ENCODE data around the gene SRSF8. TPM values are rescaled to one million over a fixed set of nuclear protein-coding genes. Genes with fewer than 3 reads are reported as not detected.

Gene SRSF8
- total RNA-seq, 2 donors from 2014 or later = 16.3 to 20.1 TPM

DNA sequence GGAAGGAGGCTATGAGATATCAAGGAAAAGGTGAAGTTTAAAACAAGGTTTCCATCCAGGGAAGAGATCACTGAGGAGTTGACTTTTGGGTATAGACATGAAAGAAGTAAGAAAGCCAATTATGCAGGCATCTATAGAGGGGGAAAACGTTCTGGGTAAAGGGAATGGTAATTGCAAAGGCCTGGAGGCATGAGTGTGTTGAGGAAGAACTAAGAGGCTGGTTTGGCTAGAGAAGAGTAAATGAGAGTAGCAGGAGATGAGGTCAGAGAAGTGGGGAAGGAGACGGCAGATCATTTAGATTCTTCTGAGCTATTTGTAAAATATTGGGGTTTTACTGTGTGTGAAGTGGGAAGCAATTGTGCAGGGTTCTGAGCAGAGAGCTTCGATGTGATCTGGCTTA lies 30.5 kb downstream of the SRSF8 start:
- Histone ChIP-seq H3K27ac (ENCODE audit: low read depth, low read length) (no peak overlapping the region), H3K4me3 (ENCODE audit: low read length) (no peak overlapping the region), H3K9me3 (ENCODE audit: control insufficient read depth, low read length) (no peaks in the 10 kb centered on the region), H3K27me3 (ENCODE audit: control insufficient read depth, insufficient read depth, low read length, poor library complexity, severe bottlenecking) (peaks cover 34% of the 10 kb centered on the region), H3K9ac (ENCODE audit: extremely low read depth, low read length, poor library complexity, severe bottlenecking) (no peak overlapping the region), H3K36me3 (ENCODE audit: control insufficient read depth, insufficient read depth, low read length) (no peaks in the 10 kb centered on the region), H3K4me1 (ENCODE audit: control insufficient read depth, insufficient read depth, low read length) (no peaks in the 10 kb centered on the region)
- H3K36me3 Mint-ChIP-seq (ENCODE audit: low read depth) = no peaks in the 10 kb centered on the region
- DNase-seq = no peak
- peaks cover 11% of the 10 kb centered on the region for H3K4me1 Mint-ChIP-seq
- TF ChIP-seq, protein P1, sequence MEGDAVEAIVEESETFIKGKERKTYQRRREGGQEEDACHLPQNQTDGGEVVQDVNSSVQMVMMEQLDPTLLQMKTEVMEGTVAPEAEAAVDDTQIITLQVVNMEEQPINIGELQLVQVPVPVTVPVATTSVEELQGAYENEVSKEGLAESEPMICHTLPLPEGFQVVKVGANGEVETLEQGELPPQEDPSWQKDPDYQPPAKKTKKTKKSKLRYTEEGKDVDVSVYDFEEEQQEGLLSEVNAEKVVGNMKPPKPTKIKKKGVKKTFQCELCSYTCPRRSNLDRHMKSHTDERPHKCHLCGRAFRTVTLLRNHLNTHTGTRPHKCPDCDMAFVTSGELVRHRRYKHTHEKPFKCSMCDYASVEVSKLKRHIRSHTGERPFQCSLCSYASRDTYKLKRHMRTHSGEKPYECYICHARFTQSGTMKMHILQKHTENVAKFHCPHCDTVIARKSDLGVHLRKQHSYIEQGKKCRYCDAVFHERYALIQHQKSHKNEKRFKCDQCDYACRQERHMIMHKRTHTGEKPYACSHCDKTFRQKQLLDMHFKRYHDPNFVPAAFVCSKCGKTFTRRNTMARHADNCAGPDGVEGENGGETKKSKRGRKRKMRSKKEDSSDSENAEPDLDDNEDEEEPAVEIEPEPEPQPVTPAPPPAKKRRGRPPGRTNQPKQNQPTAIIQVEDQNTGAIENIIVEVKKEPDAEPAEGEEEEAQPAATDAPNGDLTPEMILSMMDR (conservative IDR thresholded peaks at IDR 0.05) = no peak
- H3K27ac Mint-ChIP-seq = no peak overlapping the region
- H3K27me3 Mint-ChIP-seq (ENCODE audit: insufficient read depth) = peaks cover 55% of the 10 kb centered on the region
- H3K9me3 Mint-ChIP-seq = no peaks in the 10 kb centered on the region
- H3K4me3 Mint-ChIP-seq = no peak overlapping the region
- WGBS, 2 experiments (ENCODE audit: insufficient coverage in 1 of 2, insufficient read length in 1 of 2) = 59 to 64% methylated on average over 3 of the region's 3 CpGs

DNA sequence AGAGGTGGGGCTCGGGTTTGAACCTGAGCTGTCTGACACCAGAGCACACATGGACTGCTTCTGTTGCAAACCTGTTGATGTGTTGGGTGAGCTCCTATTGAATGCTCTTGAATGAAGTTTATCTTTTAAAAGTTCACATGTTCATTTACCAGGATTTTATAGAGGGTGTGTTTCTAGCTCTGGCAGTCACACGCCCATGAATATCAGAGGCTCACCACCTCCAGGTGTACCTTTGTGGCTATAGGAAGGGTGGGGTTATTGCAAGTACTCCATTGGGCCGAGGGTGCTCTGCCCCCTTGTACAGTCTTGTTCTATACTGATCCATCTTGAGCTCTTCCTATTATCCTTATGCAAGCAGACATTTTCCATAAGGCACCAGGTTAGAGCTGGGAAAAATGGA lies 32.1 kb downstream of the SRSF8 start:
- Histone ChIP-seq H3K27ac (ENCODE audit: low read depth, low read length) (no peak overlapping the region), H3K36me3 (ENCODE audit: control insufficient read depth, insufficient read depth, low read length) (no peaks in the 10 kb centered on the region), H3K9ac (ENCODE audit: extremely low read depth, low read length, poor library complexity, severe bottlenecking) (no peak overlapping the region), H3K27me3 (ENCODE audit: control insufficient read depth, insufficient read depth, low read length, poor library complexity, severe bottlenecking) (peaks cover 34% of the 10 kb centered on the region), H3K9me3 (ENCODE audit: control insufficient read depth, low read length) (no peaks in the 10 kb centered on the region), H3K4me3 (ENCODE audit: low read length) (no peak overlapping the region), H3K4me1 (ENCODE audit: control insufficient read depth, insufficient read depth, low read length) (no peaks in the 10 kb centered on the region)
- WGBS, 2 experiments (ENCODE audit: insufficient coverage in 1 of 2, insufficient read length in 1 of 2) = 80 to 93% methylated on average over 2 to 3 of the region's 3 CpGs
- Mint-ChIP-seq H3K4me1 (peaks cover 16% of the 10 kb centered on the region), H3K27me3 (ENCODE audit: insufficient read depth) (peaks cover 55% of the 10 kb centered on the region), H3K9me3 (no peaks in the 10 kb centered on the region), H3K27ac (no peak overlapping the region), H3K4me3 (no peak overlapping the region), H3K36me3 (ENCODE audit: low read depth) (no peaks in the 10 kb centered on the region)
- TF ChIP-seq, protein P1 (conservative IDR thresholded peaks at IDR 0.05) = no peak
- DNase-seq = no peak

DNA sequence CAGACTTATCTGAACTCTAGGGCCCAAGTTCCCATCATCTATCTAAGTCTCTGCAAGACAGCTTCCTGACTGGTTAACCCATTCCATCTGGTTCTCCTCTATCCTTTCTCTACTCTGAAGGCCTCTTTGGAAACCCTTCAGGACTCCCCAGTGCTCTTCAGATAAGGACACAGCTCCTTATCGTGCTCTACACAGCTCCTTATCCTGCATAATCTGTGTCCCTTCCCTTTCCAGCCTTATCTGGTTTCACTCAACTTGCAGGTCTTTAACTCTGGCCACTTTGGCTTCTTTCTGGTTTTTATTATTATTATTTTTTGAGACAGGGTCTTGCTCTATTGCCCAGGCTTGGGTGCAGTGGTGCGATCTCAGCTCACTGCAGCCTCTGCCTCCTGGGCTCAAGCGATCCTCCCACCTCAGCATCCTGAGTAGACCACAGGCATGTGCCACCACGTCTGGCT lies 33.5 kb downstream of the SRSF8 start:
- H3K27ac ChIP-seq (ENCODE audit: low read depth, low read length) = no peak overlapping the region
- no peaks in the 10 kb centered on the region for H3K9me3 ChIP-seq (ENCODE audit: control insufficient read depth, low read length)
- Mint-ChIP-seq H3K27ac (no peak overlapping the region), H3K9me3 (no peaks in the 10 kb centered on the region), H3K4me3 (no peak overlapping the region), H3K36me3 (ENCODE audit: low read depth) (no peaks in the 10 kb centered on the region), H3K4me1 (peaks cover 16% of the 10 kb centered on the region), H3K27me3 (ENCODE audit: insufficient read depth) (peaks cover 59% of the 10 kb centered on the region)
- H3K36me3 ChIP-seq (ENCODE audit: control insufficient read depth, insufficient read depth, low read length) = no peaks in the 10 kb centered on the region
- 88 to 100% methylated on average over 2 to 4 of the region's 4 CpGs for WGBS, 2 experiments (ENCODE audit: insufficient coverage in 1 of 2, insufficient read length in 1 of 2)
- no peak overlapping the region for H3K4me3 ChIP-seq (ENCODE audit: low read length)
- no peak overlapping the region for H3K9ac ChIP-seq (ENCODE audit: extremely low read depth, low read length, poor library complexity, severe bottlenecking)
- TF ChIP-seq, protein P1 (conservative IDR thresholded peaks at IDR 0.05) = no peak
- H3K4me1 ChIP-seq (ENCODE audit: control insufficient read depth, insufficient read depth, low read length) = no peaks in the 10 kb centered on the region
- no peak for DNase-seq
- H3K27me3 ChIP-seq (ENCODE audit: control insufficient read depth, insufficient read depth, low read length, poor library complexity, severe bottlenecking) = peaks cover 34% of the 10 kb centered on the region
